ENCODE results near the gene DDX52.

The DDX52 gene

DNA sequence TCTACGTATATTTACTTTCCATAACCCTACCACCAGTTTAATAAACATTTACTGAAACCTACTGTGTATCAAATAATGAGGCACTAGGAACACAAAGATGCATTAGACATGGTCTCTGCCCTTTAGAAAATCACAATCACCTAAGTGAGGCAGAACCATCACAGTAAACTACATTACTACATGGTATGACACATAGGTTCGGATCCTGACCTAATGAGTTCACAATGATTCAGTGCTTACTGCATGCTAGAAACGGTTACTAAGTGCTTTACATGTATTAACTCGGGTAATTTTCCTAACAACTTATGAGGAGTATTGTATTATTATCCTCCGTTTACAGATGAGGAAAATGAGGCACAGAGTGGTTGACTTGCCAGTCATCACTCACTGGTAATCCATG, 28.9 kb downstream of the DDX52 start:
- H3K27ac ChIP-seq, result no peak overlapping the region
- TF ChIP-seq, protein P1, sequence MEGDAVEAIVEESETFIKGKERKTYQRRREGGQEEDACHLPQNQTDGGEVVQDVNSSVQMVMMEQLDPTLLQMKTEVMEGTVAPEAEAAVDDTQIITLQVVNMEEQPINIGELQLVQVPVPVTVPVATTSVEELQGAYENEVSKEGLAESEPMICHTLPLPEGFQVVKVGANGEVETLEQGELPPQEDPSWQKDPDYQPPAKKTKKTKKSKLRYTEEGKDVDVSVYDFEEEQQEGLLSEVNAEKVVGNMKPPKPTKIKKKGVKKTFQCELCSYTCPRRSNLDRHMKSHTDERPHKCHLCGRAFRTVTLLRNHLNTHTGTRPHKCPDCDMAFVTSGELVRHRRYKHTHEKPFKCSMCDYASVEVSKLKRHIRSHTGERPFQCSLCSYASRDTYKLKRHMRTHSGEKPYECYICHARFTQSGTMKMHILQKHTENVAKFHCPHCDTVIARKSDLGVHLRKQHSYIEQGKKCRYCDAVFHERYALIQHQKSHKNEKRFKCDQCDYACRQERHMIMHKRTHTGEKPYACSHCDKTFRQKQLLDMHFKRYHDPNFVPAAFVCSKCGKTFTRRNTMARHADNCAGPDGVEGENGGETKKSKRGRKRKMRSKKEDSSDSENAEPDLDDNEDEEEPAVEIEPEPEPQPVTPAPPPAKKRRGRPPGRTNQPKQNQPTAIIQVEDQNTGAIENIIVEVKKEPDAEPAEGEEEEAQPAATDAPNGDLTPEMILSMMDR (conservative IDR thresholded peaks at IDR 0.05), result no peak

DNA sequence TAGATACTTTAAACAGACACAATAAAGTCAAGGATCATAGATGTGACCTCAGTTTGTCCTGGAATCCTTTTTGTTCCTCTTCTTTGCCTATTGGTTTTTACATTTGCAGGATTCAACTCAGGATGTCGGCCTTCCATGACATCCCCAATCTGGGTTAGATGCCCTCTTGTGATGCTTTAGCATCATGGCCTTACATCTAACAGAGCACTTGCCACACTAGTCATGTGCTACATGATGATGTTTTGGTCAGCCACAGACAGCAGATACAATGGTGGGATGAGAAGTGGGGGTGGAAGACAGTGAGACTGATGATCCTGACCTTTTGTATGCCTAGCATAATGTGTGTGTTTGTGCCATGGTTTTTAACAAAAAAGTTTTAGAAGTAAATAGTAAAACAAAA, 32.3 kb downstream of the DDX52 start:
- TF ChIP-seq, protein P1 (conservative IDR thresholded peaks at IDR 0.05), result no peak
- no peak overlapping the region for H3K27ac ChIP-seq

DNA sequence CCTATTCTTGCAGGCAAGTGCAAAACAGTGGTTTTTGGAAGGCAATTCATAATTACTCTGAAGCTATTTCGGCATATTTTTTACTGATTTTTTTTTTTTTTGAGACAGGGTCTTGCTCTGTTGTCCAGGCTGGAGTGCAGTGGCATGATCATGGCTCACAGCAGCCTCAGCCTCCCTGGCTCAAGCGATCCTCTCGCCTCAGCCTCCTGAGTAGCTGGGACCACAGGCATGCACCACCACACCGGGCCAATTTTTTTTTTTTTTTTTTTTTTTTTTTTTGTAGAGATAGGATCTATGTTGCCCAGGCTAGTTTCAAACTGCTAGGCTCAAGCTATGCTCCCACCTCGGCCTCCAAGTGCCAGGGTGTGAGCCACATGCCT, 33.2 kb downstream of the DDX52 start:
- peak overlapping the region; percentile 91 for H3K27ac ChIP-seq

DNA sequence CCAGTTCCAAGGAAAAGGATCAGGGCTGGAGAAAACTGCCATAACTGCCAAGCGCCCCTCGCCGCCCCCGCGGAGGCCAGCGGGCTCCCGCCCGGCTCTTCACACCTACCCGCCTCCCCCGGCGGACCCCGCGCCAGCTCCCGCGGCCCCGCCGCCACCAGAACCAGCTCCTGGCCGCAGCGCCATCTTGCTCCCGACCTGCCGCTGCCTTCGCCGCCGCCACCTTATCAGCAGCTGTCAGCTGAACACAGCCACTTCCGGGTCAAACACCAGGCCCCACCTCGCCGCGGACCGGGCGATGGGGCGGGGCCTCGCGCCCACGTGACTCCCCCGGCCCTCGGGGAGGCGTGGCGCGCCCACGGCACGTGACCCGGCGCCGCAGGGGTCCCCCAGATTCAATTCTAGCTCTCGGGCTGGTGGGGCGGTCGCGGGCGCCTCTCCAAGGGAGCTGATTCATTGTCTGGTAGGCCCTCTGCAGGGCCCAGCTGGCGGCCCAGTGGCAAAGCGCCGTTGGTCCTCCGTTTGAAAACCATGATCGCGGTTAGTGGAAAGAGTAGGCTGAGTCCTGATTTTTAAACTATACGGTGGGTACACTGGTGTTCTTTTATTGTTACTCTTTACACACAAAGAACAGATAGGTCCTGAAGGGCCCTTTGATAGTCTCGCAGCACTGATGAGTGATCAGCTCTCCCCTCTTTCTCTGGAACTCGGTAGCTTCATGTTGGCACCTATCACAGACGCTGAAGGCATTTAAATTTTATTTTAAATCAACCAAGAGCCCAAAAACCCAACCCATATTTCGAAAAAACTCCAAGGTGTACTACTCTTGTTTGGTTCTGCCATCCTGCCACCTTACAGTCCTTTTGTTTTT, 33.8 kb downstream of the DDX52 start, which contains the start of gene SYNRG:
Gene SYNRG, minus strand, starts transcription at position 249 of the 871 bp plus-strand sequence. Its CDS starts 63 bp downstream, at position 186.
- peak within 1 kb of the TSS; percentile 91 for H3K27ac ChIP-seq
- TF ChIP-seq, protein P1 (conservative IDR thresholded peaks at IDR 0.05), result peak; percentile 35

DNA sequence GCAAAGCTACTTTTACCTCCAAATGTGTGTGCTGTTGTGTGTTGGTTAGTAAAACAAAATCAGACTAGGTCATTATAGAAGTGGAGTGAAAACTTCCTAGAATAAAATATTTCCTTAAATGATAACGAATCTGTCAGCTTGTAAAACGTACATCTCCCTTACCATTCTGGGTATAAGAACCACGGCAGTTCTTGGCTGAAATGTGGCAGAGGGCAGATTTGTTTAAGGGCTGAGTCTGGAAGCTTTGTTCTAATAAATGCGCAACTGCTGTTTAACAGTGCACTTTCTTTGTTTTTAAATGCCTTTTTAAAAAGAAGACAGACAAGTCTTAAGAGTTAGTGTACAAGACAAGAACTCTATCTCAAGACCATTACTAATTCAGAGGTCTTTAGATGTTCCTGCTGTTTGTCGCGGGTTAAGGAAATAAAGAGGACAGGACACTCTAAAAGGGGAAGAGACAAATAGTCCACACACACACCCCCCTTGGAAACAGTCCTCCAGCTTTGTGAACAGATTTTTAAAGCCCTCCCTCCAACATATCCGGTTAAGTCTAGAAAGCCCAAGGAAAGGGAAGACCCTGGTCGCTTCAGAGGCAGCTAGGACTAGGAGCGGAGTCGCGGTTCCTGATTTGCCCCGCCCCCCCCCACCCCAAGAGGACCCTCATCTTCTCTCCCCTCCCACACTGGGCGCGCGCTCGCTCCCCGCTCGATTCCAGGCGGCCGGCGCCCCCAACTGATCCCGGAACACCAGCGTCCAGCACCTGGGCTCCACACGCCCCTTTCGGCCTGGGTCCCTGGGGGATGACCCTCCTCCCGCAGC, 34.7 kb downstream of the DDX52 start:
- TF ChIP-seq, protein P1 (conservative IDR thresholded peaks at IDR 0.05), result no peak
- peak overlapping the region; percentile 91 for H3K27ac ChIP-seq

DNA sequence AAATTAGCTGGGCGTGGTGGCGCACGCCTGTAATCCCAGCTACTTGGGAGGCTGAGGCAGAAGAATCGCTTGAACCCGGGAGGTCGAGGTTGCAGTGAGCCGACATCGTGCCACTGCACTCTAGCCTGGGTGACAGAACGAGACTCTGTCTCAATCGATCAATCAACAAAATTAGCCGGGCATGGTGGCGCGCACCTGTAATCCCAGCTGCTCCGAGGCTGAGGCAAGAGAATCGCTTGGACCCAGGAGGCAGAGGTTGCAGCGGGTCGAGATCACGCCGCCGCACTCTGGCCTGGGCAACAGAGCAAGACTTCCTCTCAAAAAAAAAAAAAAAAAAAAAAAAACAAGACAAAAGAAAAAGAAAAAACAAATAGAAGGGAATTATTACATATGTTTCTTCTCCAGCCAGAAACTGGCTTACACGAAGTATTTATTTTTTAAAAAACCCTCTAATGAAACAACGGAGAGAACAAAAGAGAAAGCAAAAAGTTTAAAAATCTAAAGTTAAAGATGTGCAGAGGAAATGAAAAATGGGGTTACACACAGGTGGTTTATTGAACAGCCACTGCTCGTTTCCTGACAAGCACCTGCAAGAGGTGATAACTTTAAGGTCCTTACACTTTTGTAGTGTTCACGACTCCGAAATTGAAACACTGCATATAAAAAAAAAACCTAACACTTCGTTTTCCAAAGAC, 35.5 kb downstream of the DDX52 start:
- TF ChIP-seq, protein P1 (conservative IDR thresholded peaks at IDR 0.05), result no peak
- peak overlapping the region; percentile 91 for H3K27ac ChIP-seq

DNA sequence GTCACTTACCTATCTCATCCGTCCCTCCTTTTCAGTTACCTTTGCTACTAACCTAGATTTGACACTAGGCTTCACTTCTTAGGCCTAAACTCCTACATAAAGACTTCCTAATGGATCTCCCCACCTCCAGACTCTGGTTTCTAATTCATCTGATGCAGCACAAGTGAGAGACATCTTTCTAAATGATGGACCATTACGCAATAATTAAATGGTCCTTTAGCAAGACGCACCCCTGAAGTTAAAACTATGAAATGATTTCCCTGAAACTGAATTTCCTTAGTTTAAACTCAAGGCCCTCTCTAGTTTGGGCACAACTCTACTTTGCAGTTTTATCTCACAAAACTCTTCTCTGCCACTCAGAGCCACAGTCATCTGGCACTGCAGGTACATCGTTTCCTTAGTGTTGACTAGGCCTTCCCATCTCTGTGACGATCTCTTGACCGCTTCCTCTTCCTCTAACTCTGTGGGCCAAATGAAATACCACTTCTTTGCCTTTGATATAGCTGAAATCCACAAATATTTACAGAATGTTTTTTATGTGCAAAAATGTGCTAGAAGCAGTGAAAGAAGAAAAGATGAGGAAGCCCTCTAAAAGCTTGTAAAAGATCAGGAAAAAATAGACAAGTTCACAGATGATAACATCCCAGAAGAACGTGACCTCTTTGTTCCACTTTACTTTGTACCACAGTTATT, 37.3 kb downstream of the DDX52 start:
- no peak overlapping the region for H3K27ac ChIP-seq
- TF ChIP-seq, protein P1 (conservative IDR thresholded peaks at IDR 0.05), result no peak
